Nephron progenitor cell (in vitro differentiated cells): Measurements from ENCODE around the gene SHROOM2.

Experiments
- DNase-seq: peaks from one replicate; pipeline ENCODE4 v3.0.0; 2021
- H3K27ac Mint-ChIP-seq: 2 replicates; pipeline ENCODE4 v1.8.0; 2021; ENCODE audit warnings: mild to moderate bottlenecking, moderate library complexity, mixed read lengths
- H3K27me3 Mint-ChIP-seq: 2 replicates; pipeline ENCODE4 v1.8.0; 2021; ENCODE audit warnings: mild to moderate bottlenecking, low read depth, mixed read lengths; ENCODE audit not compliant: poor library complexity
- H3K36me3 Mint-ChIP-seq: 2 replicates; pipeline ENCODE4 v1.8.0; 2021; ENCODE audit warnings: low read depth, mixed read lengths
- H3K4me1 Mint-ChIP-seq: 2 replicates; pipeline ENCODE4 v1.8.0; 2021; ENCODE audit warnings: mixed read lengths
- H3K4me3 Mint-ChIP-seq: 2 replicates; pipeline ENCODE4 v1.8.0; 2021; ENCODE audit warnings: mild to moderate bottlenecking, moderate library complexity, mixed read lengths
- H3K9me3 Mint-ChIP-seq: 2 replicates; pipeline ENCODE4 v1.8.0; 2021; ENCODE audit warnings: mild to moderate bottlenecking, moderate library complexity, mixed read lengths
- CTCF ChIP-seq: fragments of 200-600 bp; sonication (generic); IDR thresholded peaks from 2 replicates; pipeline ENCODE4 v1.5.0; 2021; ENCODE audit warnings: antibody characterized with exemption

SHROOM2 gene

GRCh38 chrX:9953396-9953795 is 167.2 kb downstream of the SHROOM2 start:
- Mint-ChIP-seq H3K27me3 (no peaks in the 10 kb centered on the region), H3K4me3 (no peak overlapping the region), H3K4me1 (peaks cover 7% of the 10 kb centered on the region), H3K9me3 (peaks cover 59% of the 10 kb centered on the region), H3K36me3 (peaks cover 30% of the 10 kb centered on the region), H3K27ac (no peak overlapping the region)
- DNase-seq: no peak
- no peak for TF ChIP-seq CTCF

- no peak for TF ChIP-seq CTCF
- no peaks in the 10 kb centered on the region for H3K27me3 Mint-ChIP-seq
These were observed 169.3 kb downstream of the SHROOM2 start for GRCh38 chrX:9955506-9955905.

GRCh38 chrX:9957743-9958142 is 171.5 kb downstream of the SHROOM2 start:
- no peak for DNase-seq
- Mint-ChIP-seq H3K4me1 (no peaks in the 10 kb centered on the region), H3K36me3 (peaks cover 5% of the 10 kb centered on the region), H3K27me3 (no peaks in the 10 kb centered on the region), H3K4me3 (no peak overlapping the region), H3K9me3 (peaks cover 49% of the 10 kb centered on the region), H3K27ac (no peak overlapping the region)
- TF ChIP-seq CTCF: no peak

More at GRCh38 chrX:9955506-9955905, 169.3 kb downstream of the SHROOM2 start:
- Mint-ChIP-seq H3K4me3 (no peak overlapping the region), H3K36me3 (peaks cover 18% of the 10 kb centered on the region), H3K4me1 (no peaks in the 10 kb centered on the region), H3K27ac (no peak overlapping the region), H3K9me3 (peaks cover 61% of the 10 kb centered on the region)
- DNase-seq: no peak

GRCh38 chrX:9958183-9958582 is 172.0 kb downstream of the SHROOM2 start:
- TF ChIP-seq CTCF: no peak
- no peak for DNase-seq

GRCh38 chrX:9961750-9962149 is 175.5 kb downstream of the SHROOM2 start:
- H3K27ac Mint-ChIP-seq: no peak overlapping the region
- H3K9me3 Mint-ChIP-seq: peaks cover 44% of the 10 kb centered on the region
- H3K27me3 Mint-ChIP-seq: peaks cover 4% of the 10 kb centered on the region
- no peak for DNase-seq
- H3K4me1 Mint-ChIP-seq: no peaks in the 10 kb centered on the region
- no peaks in the 10 kb centered on the region for H3K36me3 Mint-ChIP-seq
- no peak for TF ChIP-seq CTCF
- no peak overlapping the region for H3K4me3 Mint-ChIP-seq

More at GRCh38 chrX:9958183-9958582, 172.0 kb downstream of the SHROOM2 start:
- Mint-ChIP-seq H3K4me3 (no peak overlapping the region), H3K27ac (no peak overlapping the region), H3K36me3 (peaks cover 5% of the 10 kb centered on the region), H3K4me1 (no peaks in the 10 kb centered on the region), H3K27me3 (no peaks in the 10 kb centered on the region), H3K9me3 (peaks cover 46% of the 10 kb centered on the region)

GRCh38 chrX:9966775-9967408 is 180.7 kb downstream of the SHROOM2 start, which contains the start of gene CLDN34:
Gene CLDN34, plus strand, starts transcription at chrX:9967358. Its CDS starts 0 bp downstream, at chrX:9967358.
- peaks cover 46% of the 10 kb centered on the region for H3K9me3 Mint-ChIP-seq
- H3K4me3 Mint-ChIP-seq: no peak within 1 kb of the TSS
- H3K27ac Mint-ChIP-seq: no peak within 1 kb of the TSS
- peaks cover 7% of the 10 kb centered on the region for H3K36me3 Mint-ChIP-seq
- no peak for DNase-seq
- TF ChIP-seq CTCF: no peak
- H3K4me1 Mint-ChIP-seq: no peaks in the 10 kb centered on the region
- peaks cover 7% of the 10 kb centered on the region for H3K27me3 Mint-ChIP-seq
